HEK293 (cell line): ENCODE data around the gene DMD.

Experiments used
- PRDM1 ChIP-seq: fragments of 450-650 bp; formaldehyde crosslinking; IDR thresholded peaks from 2 replicates; pipeline ENCODE4; 2016; ENCODE audit warnings: missing biosample characterization, missing genetic modification characterization
- SP2 ChIP-seq: fragments of 450-650 bp; formaldehyde crosslinking; IDR thresholded peaks from 2 replicates; pipeline ENCODE4 v1.5.1; 2016; ENCODE audit warnings: missing biosample characterization, missing genetic modification characterization
- TCF7L2 ChIP-seq: IDR thresholded peaks from 2 replicates; pipeline ENCODE4 v1.6.1; 2011; ENCODE audit warnings: low read depth, mild to moderate bottlenecking, inconsistent platforms, low read length, moderate library complexity, borderline replicate concordance
- YY1 ChIP-seq: fragments of 450-650 bp; formaldehyde crosslinking; IDR thresholded peaks from 2 replicates; pipeline ENCODE4 v1.5.1; 2018; ENCODE audit warnings: missing biosample characterization, missing genetic modification characterization
- ZNF175 ChIP-seq: fragments of 450-650 bp; formaldehyde crosslinking; IDR thresholded peaks from 2 replicates; pipeline ENCODE4 v1.5.1; 2016; ENCODE audit warnings: missing biosample characterization, missing genetic modification characterization
- ZNF221 ChIP-seq: fragments of 450-650 bp; formaldehyde crosslinking; IDR thresholded peaks from 2 replicates; pipeline ENCODE4 v1.5.1; 2017; ENCODE audit warnings: missing biosample characterization, missing genetic modification characterization, borderline replicate concordance
- ZNF24 ChIP-seq: fragments of 450-650 bp; formaldehyde crosslinking; IDR thresholded peaks from 2 replicates; pipeline ENCODE4 v1.5.1; 2016; ENCODE audit warnings: missing biosample characterization, missing genetic modification characterization
- ZNF521 ChIP-seq: fragments of 450-650 bp; formaldehyde crosslinking; IDR thresholded peaks from 2 replicates; pipeline ENCODE4 v1.5.1; 2017; ENCODE audit warnings: missing biosample characterization, mild to moderate bottlenecking, missing genetic modification characterization
- ZNF76 ChIP-seq: fragments of 450-650 bp; formaldehyde crosslinking; IDR thresholded peaks from 2 replicates; pipeline ENCODE4; 2016; ENCODE audit warnings: low read depth, missing biosample characterization, missing genetic modification characterization, borderline replicate concordance
- TF ChIP-seq, protein P1 (sequence below): fragments of 450-650 bp; formaldehyde crosslinking; IDR thresholded peaks from 2 replicates; pipeline ENCODE4 v1.5.1; 2016; ENCODE audit warnings: missing biosample characterization, missing genetic modification characterization
- TF ChIP-seq, protein P2 (sequence below): fragments of 450-650 bp; formaldehyde crosslinking; IDR thresholded peaks from 2 replicates; pipeline ENCODE4 v1.5.1; 2016; ENCODE audit warnings: missing biosample characterization, missing genetic modification characterization

DNA sequence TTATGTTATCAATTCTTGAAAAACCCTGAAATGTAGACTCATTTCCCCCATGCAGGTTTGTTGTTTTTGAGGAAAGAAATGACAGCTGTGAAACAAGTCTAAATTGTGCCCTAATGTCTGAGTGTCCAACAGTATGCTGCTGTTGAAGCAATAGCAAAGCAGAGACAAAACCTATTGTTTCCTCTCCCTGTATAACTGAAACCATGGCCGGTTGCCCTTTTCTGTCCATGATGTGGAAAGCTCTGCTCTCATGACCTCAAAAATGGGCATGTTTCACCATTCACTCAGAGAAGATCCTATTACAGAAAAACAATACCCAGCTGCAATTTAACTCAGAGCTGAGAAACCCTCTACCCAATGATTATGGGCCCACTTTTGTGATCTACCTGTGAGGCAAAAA is 1826.9 kb downstream of the DMD start:
- TF ChIP-seq, protein P1, sequence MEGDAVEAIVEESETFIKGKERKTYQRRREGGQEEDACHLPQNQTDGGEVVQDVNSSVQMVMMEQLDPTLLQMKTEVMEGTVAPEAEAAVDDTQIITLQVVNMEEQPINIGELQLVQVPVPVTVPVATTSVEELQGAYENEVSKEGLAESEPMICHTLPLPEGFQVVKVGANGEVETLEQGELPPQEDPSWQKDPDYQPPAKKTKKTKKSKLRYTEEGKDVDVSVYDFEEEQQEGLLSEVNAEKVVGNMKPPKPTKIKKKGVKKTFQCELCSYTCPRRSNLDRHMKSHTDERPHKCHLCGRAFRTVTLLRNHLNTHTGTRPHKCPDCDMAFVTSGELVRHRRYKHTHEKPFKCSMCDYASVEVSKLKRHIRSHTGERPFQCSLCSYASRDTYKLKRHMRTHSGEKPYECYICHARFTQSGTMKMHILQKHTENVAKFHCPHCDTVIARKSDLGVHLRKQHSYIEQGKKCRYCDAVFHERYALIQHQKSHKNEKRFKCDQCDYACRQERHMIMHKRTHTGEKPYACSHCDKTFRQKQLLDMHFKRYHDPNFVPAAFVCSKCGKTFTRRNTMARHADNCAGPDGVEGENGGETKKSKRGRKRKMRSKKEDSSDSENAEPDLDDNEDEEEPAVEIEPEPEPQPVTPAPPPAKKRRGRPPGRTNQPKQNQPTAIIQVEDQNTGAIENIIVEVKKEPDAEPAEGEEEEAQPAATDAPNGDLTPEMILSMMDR (tag by site-specific recombination): no peak
- TF ChIP-seq SP2 (no peak), YY1 (tag by site-specific recombination) (no peak), ZNF24 (tag by site-specific recombination) (no peak), ZNF76 (tag by site-specific recombination) (no peak), ZNF521 (tag by site-specific recombination) (no peak), TCF7L2 (no peak), PRDM1 (no peak), ZNF221 (tag by site-specific recombination) (no peak), ZNF175 (tag by site-specific recombination) (no peak)
- TF ChIP-seq, protein P2, sequence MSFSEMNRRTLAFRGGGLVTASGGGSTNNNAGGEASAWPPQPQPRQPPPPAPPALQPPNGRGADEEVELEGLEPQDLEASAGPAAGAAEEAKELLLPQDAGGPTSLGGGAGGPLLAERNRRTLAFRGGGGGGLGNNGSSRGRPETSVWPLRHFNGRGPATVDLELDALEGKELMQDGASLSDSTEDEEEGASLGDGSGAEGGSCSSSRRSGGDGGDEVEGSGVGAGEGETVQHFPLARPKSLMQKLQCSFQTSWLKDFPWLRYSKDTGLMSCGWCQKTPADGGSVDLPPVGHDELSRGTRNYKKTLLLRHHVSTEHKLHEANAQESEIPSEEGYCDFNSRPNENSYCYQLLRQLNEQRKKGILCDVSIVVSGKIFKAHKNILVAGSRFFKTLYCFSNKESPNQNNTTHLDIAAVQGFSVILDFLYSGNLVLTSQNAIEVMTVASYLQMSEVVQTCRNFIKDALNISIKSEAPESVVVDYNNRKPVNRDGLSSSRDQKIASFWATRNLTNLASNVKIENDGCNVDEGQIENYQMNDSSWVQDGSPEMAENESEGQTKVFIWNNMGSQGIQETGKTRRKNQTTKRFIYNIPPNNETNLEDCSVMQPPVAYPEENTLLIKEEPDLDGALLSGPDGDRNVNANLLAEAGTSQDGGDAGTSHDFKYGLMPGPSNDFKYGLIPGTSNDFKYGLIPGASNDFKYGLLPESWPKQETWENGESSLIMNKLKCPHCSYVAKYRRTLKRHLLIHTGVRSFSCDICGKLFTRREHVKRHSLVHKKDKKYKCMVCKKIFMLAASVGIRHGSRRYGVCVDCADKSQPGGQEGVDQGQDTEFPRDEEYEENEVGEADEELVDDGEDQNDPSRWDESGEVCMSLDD (tag by site-specific recombination): no peak
